ENCODE results near the gene HEXD.
"Not testable (repeated sequence)": the region's sequence is repeated elsewhere in the genome, so short reads cannot be mapped to it uniquely, and the experiment has no call there.

HEXD gene

GRCh38 chr17:82382220-82382932 is 35.8 kb upstream of the HEXD start:
- not testable (repeated sequence) for DNase-seq (ENCODE audit: low spot score)

DNA sequence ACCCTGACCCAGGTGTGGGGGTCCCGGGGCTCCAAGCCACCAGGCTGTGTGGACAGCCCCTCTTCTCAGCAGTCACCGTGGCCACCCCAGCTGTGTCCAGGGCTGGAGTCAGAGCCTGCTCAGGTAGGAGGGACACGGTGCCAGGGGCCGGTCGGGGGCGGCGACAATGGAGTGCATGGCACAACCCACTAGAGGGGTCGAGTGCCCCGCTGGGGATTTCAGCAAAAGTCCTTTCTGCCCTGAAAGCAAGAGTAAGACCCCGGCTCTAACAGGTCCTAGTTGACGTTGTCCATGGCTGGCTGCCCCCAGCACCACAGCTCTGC is 35.3 kb upstream of the HEXD start:
- no peak for DNase-seq (ENCODE audit: low spot score)

GRCh38 chr17:82383411-82383810 is 34.7 kb upstream of the HEXD start:
- DNase-seq (ENCODE audit: low spot score), result no peak

DNA sequence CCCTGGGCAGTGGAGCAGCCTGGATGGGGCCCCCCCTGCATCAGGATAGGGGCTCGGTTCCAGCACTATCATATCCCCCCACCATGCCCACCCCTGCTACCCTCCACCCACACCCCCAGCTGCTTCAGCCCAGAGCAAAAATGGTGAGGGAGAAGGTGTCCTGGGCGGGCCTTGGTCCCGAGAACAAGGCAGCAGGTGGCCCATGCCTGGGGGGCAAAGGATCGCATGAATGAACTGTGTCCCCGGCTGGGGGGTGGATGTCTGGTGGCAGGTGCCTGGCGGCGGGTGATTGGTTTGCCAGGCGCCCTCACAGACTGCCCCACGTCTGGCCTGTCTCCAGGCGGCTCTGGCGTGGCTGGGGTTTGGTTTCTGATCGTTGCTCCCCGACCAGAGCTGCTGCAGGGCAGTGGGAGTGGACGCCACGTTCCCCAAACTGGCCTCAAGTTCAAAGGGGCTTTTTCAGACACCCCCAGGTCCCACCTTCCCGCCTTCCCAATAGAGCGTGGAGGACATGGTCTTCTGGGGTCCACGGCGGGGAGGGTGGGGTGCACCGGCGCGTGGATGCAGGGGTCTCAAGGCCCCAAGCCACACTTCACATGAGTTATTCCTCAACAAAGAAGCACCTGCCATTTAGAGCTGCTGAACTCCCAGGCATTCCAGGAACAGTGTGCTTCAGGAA is 34.0 kb upstream of the HEXD start:
- no peak for DNase-seq (ENCODE audit: low spot score)

DNA sequence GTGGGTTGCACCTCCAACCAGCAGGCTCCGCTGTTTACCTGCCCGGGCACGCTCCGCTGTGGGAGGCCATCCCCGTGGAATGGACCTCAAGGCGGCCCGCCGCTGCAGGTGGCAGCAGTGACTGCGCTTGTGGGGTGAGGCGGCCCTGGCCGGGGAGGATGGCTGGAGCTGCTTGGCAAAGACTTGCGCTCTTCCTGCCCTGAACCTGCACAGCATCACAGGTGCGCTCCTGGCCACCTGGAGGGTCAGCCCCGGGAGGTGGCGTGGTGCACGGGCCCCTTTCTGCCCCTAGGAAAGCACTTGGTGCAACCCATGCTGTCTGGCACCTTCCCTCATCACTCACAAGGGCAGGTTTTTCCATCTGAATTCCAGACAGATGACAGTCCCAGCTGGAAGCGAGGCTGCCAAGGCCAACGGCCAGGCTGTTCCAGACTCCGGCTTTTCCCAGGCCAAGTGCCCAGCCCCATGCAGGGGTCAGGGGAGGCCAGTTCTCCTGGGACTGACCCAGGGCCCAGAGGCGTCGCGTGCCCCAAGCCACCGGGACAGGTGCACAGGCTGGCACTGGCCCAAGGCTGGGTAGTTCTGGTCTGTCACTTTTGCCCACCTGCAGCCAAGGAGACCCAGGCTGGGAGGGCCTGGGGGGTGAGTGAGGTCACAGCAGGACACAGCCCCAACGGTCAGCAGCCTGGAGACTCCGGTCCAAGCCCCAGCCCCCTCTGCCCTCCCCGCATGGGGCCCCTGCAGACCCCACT is 33.2 kb upstream of the HEXD start:
- DNase-seq (ENCODE audit: low spot score), result no peak

DNA sequence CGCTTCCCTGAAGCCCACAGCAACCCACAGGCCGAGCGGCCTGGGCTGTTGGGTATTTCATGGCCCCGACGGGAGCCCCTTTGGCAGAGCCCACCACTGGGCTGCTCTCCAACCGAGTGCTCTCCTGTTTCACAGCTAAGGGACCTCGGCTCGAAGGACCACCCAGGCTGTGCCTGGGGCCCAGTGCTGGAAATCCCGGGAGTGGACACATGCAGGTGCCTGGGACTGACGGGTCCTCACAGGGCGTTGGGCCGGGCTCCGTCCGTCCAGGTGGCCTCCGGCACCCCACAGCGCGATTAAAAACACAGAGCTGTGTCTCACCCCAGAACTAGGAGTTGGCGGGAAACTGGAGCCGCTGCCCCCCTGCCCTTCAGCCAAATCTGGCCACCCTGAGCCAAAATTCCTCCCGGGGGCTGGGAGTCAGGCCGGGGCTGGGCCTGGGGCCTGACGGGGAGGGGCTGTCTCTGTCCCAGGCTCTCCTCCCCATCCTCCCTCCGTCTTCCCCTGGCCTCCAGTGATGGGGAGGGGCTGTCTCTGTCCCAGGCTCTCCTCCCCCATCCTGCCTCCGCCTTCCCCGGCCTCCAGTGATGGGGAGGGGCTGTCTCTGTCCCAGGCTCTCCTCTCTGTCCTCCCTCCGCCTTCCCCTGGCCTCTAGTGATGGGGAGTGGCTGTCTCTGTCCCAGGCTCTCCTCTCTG is 32.4 kb upstream of the HEXD start:
- DNase-seq (ENCODE audit: low spot score), result peak; percentile 78

GRCh38 chr17:82386255-82386831 is 31.8 kb upstream of the HEXD start:
- DNase-seq (ENCODE audit: low spot score), result no peak

DNA sequence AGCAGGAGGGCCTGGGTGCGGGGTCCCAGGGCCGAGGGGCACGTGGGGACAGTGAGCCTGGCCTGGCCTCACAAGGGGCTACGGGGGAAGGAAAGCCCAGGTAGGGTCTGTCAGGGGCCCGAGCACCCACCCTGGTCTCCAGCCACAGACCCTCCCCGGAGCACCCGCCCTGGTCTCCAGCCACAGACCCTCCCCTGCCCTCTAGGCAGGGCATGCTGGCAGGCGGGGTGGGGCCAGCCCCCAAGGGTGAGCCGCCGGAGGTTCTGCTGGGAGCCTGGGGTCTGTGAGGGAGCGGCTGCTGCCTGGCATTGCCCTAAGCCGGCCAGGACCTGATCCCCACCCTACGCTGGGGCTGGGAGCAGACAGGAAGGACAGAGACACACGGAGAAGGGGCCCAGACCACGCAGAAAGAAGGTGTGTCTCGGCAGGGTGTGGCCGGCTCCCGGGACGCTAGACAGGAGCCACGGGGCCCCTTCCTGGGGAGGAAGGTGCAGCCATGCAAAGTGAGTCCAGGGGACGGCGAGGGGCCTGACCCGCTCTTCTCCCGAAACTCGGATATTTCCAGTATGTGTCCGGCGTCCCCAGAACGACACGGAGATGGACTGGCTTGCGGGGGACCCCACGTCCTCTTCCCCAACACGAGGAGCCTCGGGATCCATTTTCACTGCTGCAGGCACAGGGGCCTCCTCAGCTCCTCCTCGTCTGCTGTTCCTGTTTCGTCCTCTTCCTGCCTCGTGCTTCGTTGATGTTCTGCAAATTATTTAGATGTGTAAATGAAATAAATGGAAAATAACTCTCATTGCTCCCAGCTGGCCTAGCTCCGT is 31.1 kb upstream of the HEXD start:
- DNase-seq (ENCODE audit: low spot score), result no peak

GRCh38 chr17:82387705-82388106 is 30.4 kb upstream of the HEXD start:
- no peak for DNase-seq (ENCODE audit: low spot score)

GRCh38 chr17:82388223-82388921 is 29.8 kb upstream of the HEXD start:
- no peak for DNase-seq (ENCODE audit: low spot score)

- no peak for DNase-seq (ENCODE audit: low spot score)
Observed at GRCh38 chr17:82388922-82389283, 29.2 kb upstream of the HEXD start.

- no peak for DNase-seq (ENCODE audit: low spot score)
Observed at GRCh38 chr17:82389379-82389778, 28.8 kb upstream of the HEXD start.

GRCh38 chr17:82390015-82390859 is 27.9 kb upstream of the HEXD start:
- no peak for DNase-seq (ENCODE audit: low spot score)

DNA sequence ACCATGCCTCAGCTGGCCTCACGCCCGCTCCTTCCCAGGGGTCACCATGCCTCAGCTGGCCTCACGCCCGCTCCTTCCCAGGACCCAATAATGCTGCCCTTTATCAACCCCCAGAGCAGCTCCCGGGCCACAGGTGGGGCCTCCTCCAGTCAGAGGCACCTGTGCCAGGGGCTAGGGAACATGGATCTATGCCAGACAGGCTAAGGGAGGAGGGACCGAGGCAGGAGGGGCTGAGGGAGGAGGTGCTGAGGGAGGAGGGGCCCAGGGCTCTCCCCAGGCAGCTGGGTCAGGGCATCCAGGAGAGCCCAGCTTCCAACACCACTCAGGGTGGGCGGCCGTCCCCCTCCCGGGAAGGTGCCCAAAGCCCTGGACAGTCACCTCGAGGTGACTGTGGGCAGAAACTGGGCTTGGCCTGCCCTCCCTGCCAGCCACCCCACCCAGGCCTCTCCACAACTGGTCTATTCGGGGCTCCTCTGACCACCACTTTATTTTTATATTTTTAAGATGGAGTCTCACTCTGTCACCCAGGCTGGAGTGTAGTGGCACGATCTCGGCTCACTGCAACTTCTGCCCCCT is 27.2 kb upstream of the HEXD start:
- DNase-seq (ENCODE audit: low spot score), result no peak

DNA sequence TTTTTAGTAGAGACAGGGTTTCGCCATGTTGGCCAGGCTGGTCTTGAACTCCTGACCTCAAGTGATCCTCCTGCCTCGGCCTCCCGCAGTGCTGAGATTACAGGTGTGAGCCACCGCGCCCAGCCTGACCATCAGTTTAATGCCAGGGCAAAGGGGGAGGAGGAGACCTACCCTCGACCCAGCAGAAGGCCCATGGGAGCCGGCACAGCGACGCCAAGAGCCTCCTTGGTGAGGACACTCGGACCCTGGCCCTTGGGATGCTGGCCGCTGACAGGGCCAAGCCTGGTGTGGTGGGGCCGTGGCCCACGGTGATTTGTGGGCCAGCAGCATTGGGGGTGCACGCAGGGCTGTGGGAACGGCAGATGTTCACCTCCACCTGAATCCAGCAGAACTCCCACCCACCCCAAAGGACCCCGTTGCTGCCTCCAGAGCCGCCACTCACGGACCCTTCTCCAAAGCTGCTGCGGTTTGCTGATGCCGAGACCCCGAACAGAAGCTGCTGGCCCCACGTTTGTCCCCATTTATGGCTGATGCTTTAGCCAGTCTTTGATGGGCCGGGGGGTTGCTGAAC is 26.6 kb upstream of the HEXD start:
- DNase-seq (ENCODE audit: low spot score), result no peak

DNA sequence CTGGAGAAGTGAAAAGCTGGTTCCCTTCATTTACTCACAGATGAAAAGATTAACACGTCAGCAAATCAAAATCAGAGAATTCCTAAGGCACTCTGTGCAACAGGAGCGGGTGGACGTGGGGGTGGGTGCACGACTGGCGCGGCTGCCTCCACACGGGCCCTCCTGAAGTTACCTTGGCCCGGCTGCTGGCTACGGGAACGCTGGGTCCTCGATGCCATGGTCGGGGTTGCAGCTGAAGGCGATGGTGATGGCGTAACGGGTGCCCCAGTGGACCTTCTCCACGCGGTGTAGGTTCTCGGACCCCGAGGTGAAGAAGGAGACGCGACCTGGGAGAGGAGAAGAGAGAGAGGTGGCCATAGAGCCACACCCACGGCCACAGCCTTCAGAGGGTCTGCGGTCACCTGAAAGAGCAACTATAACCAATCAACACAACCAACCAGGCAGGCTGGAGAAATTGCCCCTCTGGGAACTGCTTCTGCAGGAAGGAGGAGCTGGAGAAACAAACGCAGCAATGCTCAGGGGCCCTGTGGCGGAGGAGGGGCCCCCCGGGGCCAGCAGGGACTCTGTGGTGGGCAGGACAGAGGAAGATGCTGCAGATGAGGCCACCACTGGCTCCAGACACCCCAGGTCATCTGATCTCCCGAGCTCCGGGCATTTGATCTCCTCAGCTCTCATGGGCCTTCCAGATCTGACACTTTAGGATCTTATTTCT is 25.8 kb upstream of the HEXD start:
- DNase-seq (ENCODE audit: low spot score), result no peak

- no peak for DNase-seq (ENCODE audit: low spot score)
Observed at GRCh38 chr17:82392941-82393340, 25.2 kb upstream of the HEXD start.

DNA sequence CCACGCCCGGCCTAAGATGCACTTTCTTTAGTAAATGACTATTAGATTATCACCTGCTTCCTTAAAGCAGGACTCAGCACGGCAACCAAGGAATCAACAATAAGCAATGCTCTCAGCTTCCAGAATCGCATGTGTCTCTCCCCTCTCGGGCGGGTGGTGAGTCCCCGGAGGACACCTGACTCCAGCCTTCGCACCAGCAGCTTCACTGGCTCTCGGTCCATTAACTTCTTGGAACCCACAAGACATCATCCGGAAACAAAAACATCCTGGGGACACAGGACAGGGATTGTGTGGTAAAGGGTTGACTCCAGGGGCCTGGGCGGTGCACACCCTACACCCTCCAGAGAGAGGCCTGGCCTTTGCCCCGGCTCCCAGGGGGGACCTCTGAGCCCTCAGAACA is 23.9 kb upstream of the HEXD start:
- DNase-seq (ENCODE audit: low spot score), result no peak

Measured in ecto neural progenitor cell (in vitro differentiated cells).